SU-DHL-6 (cell line): ENCODE measurements around the gene SSBP1.

Experiments
- H2AFZ ChIP-seq: fragments of 200-600 bp; sonication (generic); 2 replicates; pipeline ENCODE4 v1.6.1; 2014; ENCODE audit warnings: low read depth, mild to moderate bottlenecking, moderate library complexity, mixed read lengths, antibody characterized with exemption, low read length; ENCODE audit not compliant: severe bottlenecking
- H3F3A ChIP-seq: fragments of 200-600 bp; shearing (Covaris generic); 2 replicates; pipeline ENCODE4 v1.6.0; 2016; ENCODE audit warnings: antibody characterized with exemption, mild to moderate bottlenecking; ENCODE audit not compliant: insufficient read depth
- H3K27ac ChIP-seq: fragments of 200-600 bp; sonication (generic); 2 replicates; pipeline ENCODE4 v1.5.1; 2016; ENCODE audit warnings: low read depth, mild to moderate bottlenecking, low read length, moderate library complexity, mixed read lengths
- H3K27me3 ChIP-seq: fragments of 200-600 bp; sonication (generic), shearing (Covaris generic); 2 replicates; pipeline ENCODE4 v1.6.0; 2014; ENCODE audit warnings: mild to moderate bottlenecking, low read length
- H3K36me3 ChIP-seq: fragments of 200-600 bp; sonication (generic); 2 replicates; pipeline ENCODE4 v1.6.1; 2014; ENCODE audit warnings: mild to moderate bottlenecking, low read length, mixed read lengths
- H3K4me2 ChIP-seq: fragments of 300-600, 200-600 bp; shearing (Covaris generic), sonication (generic); 2 replicates; pipeline ENCODE4 v1.6.0; 2014; ENCODE audit warnings: low read length, low read depth, mild to moderate bottlenecking; ENCODE audit not compliant: poor library complexity, severe bottlenecking
- H3K4me3 ChIP-seq: fragments of 200-600 bp; sonication (generic); 2 replicates; pipeline ENCODE4 v1.5.1; 2014; ENCODE audit warnings: antibody characterized with exemption, low read length, mild to moderate bottlenecking, mixed read lengths; ENCODE audit not compliant: insufficient read depth, poor library complexity, severe bottlenecking
- H3K79me2 ChIP-seq: fragments of 200-600 bp; sonication (generic); 2 replicates; pipeline ENCODE4 v1.6.1; 2014; ENCODE audit warnings: mild to moderate bottlenecking, low read length, moderate library complexity; ENCODE audit not compliant: insufficient read depth
- H3K9ac ChIP-seq: fragments of 200-600 bp; sonication (generic); 2 replicates; pipeline ENCODE4 v1.7.0; 2014; ENCODE audit warnings: mild to moderate bottlenecking, low read length
- H3K9me2 ChIP-seq: fragments of 200-600 bp; sonication (generic); replicated peaks from 2 replicates; pipeline ENCODE4 v1.6.1; 2014; ENCODE audit warnings: low read length; ENCODE audit not compliant: insufficient read depth
- H3K9me3 ChIP-seq: fragments of 200-600 bp; sonication (generic); 2 replicates; pipeline ENCODE4 v1.6.1; 2014; ENCODE audit warnings: low read length, mixed read lengths; ENCODE audit not compliant: insufficient read depth
- H4K20me1 ChIP-seq: fragments of 200-600 bp; sonication (generic); 2 replicates; pipeline ENCODE4 v1.6.1; 2014; ENCODE audit warnings: low read depth, mild to moderate bottlenecking, antibody characterized with exemption, low read length, moderate library complexity, mixed read lengths
- EZH2phosphoT487 ChIP-seq: fragments of 200-600 bp; sonication (generic), shearing (Covaris generic); conservative IDR thresholded peaks from 2 replicates; pipeline ENCODE4 v1.6.1; 2018; ENCODE audit warnings: mild to moderate bottlenecking, antibody characterized with exemption, low read length, moderate library complexity, mixed read lengths
- TF ChIP-seq, protein P1 (sequence below): fragments of 200-600 bp; sonication (generic); IDR thresholded peaks from one replicate; pipeline ENCODE4 v1.5.1; 2017; ENCODE audit warnings: antibody characterized with exemption, mild to moderate bottlenecking, low read length, moderate library complexity; ENCODE audit not compliant: insufficient read depth, poor library complexity, severe bottlenecking

Gene SSBP1

DNA sequence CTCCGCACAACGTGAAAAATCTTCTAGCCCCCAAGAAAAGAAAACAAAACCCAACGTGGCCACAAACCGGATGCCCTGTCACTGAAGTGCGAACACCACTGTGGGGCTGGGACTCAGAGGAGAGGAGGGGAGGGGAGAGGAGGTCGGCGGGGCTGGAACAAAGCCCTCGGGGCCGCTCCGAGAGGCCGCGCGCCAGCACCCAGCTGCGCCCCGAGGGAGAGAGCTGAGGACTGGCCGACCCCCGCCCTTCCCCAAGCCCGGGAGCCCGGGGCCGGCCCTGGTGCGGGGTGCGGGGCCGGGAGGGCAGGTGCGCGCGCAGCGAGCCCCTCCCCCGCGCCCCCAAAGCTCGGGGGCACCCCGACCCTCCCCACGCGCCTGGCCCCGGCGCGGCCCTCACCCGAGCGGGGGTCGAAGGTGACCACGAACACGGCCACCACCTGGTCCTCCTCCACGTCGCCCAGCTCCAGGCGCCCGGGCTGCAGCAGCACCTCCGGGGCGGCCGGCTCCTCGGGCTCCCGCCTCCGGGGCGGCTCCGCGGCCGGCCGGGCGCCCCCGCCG is 36.6 kb upstream of the SSBP1 start:
- Histone ChIP-seq H3K9me3 (no peaks in the 10 kb centered on the region), H4K20me1 (no peaks in the 10 kb centered on the region), H3K27ac (no peak overlapping the region), H3F3A (no peaks in the 10 kb centered on the region; the same call in 1 of the 2 replicates), H3K79me2 (no peaks in the 10 kb centered on the region), H2AFZ (peak overlapping the region; percentile 80), H3K4me2 (peak overlapping the region; percentile 57), H3K9ac (peak overlapping the region; percentile 52), H3K27me3 (no peaks in the 10 kb centered on the region), H3K36me3 (no peaks in the 10 kb centered on the region), H3K4me3 (peak overlapping the region; percentile 66), H3K9me2 (no peaks in the 10 kb centered on the region)
- TF ChIP-seq, protein P1, sequence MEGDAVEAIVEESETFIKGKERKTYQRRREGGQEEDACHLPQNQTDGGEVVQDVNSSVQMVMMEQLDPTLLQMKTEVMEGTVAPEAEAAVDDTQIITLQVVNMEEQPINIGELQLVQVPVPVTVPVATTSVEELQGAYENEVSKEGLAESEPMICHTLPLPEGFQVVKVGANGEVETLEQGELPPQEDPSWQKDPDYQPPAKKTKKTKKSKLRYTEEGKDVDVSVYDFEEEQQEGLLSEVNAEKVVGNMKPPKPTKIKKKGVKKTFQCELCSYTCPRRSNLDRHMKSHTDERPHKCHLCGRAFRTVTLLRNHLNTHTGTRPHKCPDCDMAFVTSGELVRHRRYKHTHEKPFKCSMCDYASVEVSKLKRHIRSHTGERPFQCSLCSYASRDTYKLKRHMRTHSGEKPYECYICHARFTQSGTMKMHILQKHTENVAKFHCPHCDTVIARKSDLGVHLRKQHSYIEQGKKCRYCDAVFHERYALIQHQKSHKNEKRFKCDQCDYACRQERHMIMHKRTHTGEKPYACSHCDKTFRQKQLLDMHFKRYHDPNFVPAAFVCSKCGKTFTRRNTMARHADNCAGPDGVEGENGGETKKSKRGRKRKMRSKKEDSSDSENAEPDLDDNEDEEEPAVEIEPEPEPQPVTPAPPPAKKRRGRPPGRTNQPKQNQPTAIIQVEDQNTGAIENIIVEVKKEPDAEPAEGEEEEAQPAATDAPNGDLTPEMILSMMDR: no peak
- TF ChIP-seq EZH2phosphoT487: no peak

DNA sequence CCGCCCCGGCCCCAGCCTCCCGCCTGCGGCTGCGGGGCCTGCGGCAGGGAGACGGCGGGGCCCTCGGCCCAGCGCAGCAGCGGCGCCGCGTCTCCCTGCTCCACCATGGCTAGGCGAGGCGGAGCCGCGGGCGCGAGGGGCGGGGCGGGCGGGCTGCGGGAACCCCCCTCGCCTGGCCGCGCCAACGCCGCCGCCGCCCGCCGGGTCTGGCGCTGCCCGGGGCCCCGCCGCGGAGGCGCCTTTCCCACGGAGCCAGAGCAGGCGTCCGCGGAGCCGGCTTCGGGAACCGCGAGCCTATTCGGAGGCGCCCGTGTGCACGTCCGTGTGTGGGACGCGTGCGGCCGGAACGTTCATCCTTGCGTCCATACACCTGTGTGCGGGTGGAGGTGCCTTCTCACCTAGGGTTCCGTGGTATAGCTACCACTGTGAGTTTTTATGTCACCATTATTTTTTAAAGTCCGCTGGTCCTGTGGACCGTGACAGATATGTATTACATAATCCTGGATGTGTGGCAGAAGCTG is 36.1 kb upstream of the SSBP1 start, which contains the start of gene DENND11:
DENND11 (minus strand) TSS at position 120 of the 521 bp plus-strand sequence; CDS start at position 107, 13 bp downstream.
- Histone ChIP-seq H3K9ac (peak within 1 kb of the TSS; percentile 52), H3K9me2 (no peaks in the 10 kb centered on the region), H3K27me3 (no peaks in the 10 kb centered on the region), H4K20me1 (no peaks in the 10 kb centered on the region), H3K9me3 (no peaks in the 10 kb centered on the region), H3K79me2 (no peaks in the 10 kb centered on the region), H3F3A (no peaks in the 10 kb centered on the region; the same call in 1 of the 2 replicates), H3K36me3 (no peaks in the 10 kb centered on the region), H3K4me3 (peak within 1 kb of the TSS; percentile 66), H3K27ac (no peak within 1 kb of the TSS), H3K4me2 (peak within 1 kb of the TSS; percentile 64), H2AFZ (peak within 1 kb of the TSS; percentile 80)
- TF ChIP-seq, protein P1: no peak
- TF ChIP-seq EZH2phosphoT487: no peak

DNA sequence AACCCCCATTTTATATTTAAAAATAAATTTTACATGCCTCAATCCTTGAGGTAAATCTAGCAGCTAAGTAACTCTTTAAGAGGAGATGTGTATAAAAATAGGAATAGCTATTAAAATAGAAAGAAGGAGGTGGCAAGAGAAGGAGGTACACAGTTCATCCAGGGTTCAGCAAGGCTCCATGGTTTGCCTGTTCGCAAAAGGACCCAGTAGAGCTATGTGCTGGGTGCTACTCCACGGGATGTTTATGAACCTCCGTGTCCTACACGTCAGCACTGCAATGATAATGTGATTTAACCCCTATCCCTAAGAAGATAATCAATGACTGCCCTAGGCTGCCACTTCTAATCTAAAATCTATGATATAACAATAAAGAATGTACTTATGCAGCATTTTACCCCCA is 35.3 kb upstream of the SSBP1 start:
- TF ChIP-seq, protein P1: no peak
- TF ChIP-seq EZH2phosphoT487: no peak
- no peak overlapping the region for H3K9ac ChIP-seq
- H3K79me2 ChIP-seq: no peaks in the 10 kb centered on the region
- H3F3A ChIP-seq: no peaks in the 10 kb centered on the region; the same call in 1 of the 2 replicates
- no peak overlapping the region for H3K4me3 ChIP-seq
- H3K9me3 ChIP-seq: no peaks in the 10 kb centered on the region
- peak overlapping the region; percentile 64 for H3K4me2 ChIP-seq
- H3K27me3 ChIP-seq: no peaks in the 10 kb centered on the region
- no peaks in the 10 kb centered on the region for H3K36me3 ChIP-seq
- H3K9me2 ChIP-seq: no peaks in the 10 kb centered on the region
- no peak overlapping the region for H3K27ac ChIP-seq
- no peaks in the 10 kb centered on the region for H4K20me1 ChIP-seq
- no peak overlapping the region for H2AFZ ChIP-seq
